Endothelial cell of hepatic sinusoid (primary cell): ENCODE measurements around the gene WDR7.
"Not testable (repeated sequence)": the region's sequence is repeated elsewhere in the genome, so short reads cannot be mapped to it uniquely, and the experiment has no call there.

Source experiments
- in situ Hi-C: cut with HindIII; loops from 2 replicates; pipeline ENCODE4 v1.10.0; 2017; ENCODE audit warnings: low sequenced_read_pairs

Gene WDR7

GRCh38 chr18:56652802-56653201 is 1.6 kb downstream of the WDR7 start:
- in situ Hi-C loops = no loop called here

GRCh38 chr18:56654280-56654679 is 3.1 kb downstream of the WDR7 start:
- in situ Hi-C loops = not testable (repeated sequence)

DNA sequence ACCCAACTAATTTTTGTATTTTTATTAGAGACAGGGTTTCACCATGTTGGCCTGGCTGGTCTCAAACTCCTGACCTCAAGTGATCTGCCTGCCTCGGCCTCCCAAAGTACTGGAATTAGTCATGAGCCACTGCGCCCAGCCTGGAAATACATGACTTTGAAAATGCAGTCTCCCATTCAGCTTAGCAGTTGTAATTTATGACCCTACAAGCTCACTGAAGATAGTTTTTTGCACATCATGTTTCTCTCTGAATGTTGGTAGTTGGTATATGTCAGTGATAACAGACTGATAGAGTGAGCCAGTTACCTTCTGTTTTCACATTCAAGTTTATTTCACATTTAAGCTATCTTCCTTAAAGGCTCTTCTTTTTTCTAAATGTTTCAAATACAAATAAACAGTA is 7.1 kb downstream of the WDR7 start:
- in situ Hi-C loops = no loop called here

- in situ Hi-C loops = no loop called here
These were observed 8.0 kb downstream of the WDR7 start for GRCh38 chr18:56659111-56659510.

GRCh38 chr18:56660655-56661054 is 9.5 kb downstream of the WDR7 start:
- in situ Hi-C loops = no loop called here

DNA sequence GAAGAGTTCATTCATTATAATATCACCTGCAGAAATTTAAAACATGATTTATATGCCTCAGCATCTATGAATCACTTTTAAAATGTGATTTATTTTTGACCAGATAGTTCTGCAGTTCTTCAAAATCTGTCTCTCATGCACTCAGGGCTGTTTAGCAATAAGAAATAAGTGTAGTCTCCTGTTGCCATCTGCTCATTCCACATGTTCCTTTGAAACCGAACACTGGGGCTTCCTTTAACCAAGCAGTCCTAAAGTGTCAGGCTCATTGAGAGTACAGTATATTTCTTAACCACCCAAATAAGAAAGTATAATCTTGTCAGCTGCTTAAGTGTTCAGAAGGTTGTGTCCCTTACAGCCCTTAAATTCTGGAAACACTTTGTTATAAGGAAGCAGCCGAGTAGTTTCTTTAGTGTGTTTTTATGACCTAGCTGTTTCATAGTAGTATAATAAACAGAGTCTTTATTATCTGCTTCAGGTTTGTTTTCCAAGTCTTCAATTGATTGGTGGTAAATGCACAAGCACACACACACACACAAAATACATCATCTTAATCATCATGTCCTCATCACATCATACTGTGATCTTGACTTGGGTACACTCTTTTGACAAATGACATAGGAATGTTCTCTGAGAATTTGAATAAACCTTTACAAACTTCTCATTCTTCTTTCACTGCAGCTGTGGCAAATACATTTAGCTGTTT is 10.4 kb downstream of the WDR7 start:
- in situ Hi-C loops = no loop called here

GRCh38 chr18:56662063-56662408 is 10.9 kb downstream of the WDR7 start:
- in situ Hi-C loops = no loop called here

DNA sequence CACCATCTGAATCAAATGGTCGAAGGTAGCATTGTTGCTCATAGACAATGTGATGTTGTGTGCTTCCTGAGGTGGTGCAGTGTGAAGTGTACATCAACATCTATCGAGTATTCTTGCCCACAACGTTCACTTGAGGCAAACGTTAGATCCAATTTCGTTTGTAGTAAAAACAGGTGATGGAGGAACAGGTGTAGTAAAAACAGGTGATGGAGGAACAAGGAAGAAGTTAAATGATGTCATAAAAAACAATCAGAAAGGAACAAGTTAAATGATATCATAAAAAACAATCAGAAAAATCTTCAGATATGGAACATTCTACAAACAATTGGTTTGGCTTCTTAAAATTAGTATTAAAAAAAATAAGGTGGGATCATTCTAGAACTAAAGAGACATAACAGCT is 11.3 kb downstream of the WDR7 start:
- in situ Hi-C loops = no loop called here

DNA sequence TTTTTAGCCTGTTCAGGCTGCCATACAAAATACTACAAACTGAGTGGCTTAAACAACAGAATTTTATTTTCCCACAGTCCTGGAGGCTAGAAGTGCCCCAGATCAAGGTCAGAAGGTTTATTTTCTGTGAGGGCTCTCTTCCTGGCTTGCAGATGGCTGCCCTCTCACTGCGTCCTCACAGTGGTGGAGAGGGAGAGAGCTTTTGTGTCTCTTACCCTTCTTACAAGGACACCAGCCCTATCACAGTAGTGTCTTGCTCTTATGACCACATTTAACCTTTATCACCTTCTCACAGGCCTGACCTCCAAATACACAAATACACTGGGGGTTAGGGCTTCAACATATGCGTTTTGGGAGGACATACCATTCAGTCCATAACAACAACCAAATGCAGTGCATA is 11.7 kb downstream of the WDR7 start:
- in situ Hi-C loops = no loop called here

DNA sequence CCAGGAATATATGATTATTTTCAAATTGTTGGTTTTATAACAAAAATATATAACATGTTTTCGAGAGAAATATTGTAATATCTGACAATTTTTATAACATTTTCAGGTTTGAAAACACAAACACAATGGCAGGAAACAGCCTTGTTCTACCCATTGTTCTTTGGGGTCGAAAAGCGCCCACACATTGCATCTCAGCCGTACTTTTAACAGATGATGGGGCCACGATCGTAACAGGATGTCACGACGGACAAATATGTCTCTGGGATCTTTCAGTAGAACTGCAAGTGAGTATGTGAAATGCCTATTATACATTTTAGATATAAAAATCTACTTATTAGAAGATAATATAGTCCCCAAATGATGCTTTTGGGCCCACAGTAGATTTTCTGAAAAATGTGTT is 21.2 kb downstream of the WDR7 start:
- in situ Hi-C loops = no loop called here

DNA sequence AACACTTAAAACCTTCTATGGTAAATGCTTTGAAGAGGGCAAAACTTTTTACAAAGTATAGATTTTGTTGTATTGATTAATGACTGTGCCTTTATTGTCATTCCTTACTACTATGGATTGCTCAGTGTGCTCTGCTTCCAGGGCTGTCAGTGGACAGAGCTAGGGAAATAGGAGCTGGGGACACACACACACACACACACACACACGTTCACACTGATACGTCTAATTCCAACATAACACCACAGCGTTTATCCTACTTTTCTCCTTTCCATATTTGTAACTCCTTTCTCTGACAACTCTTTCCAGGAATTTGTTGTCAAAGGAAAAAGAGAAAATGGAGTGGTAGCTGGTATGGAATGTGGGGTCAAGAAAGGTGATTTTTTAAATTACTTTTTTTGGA is 21.8 kb downstream of the WDR7 start:
- in situ Hi-C loops = no loop called here

- in situ Hi-C loops = no loop called here
These were observed 25.5 kb downstream of the WDR7 start for GRCh38 chr18:56676639-56677038.

GRCh38 chr18:56678836-56679565 is 27.8 kb downstream of the WDR7 start:
- in situ Hi-C loops = no loop called here

- in situ Hi-C loops = no loop called here
These were observed 33.1 kb downstream of the WDR7 start for GRCh38 chr18:56684277-56684676.

DNA sequence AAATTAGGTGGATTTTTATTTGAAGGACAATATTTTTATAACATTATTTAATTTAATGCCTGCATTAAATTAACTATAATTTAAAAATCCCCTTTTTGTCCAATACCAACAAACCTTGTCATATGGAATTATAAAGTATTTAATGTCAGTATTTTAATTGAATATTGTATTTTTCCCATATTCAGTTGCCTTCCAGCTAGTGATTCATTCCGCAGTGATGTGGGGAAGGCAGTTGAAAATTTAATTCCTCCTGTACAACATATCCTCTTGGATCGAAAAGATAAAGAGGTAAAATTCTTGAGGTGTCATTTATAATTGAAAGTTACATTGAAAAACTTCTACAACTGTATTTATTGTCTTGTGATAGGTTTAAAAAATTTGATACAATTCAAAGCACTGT is 40.4 kb downstream of the WDR7 start:
- in situ Hi-C loops = no loop called here

- in situ Hi-C loops = no loop called here
These were observed 45.8 kb downstream of the WDR7 start for GRCh38 chr18:56696966-56697365.

DNA sequence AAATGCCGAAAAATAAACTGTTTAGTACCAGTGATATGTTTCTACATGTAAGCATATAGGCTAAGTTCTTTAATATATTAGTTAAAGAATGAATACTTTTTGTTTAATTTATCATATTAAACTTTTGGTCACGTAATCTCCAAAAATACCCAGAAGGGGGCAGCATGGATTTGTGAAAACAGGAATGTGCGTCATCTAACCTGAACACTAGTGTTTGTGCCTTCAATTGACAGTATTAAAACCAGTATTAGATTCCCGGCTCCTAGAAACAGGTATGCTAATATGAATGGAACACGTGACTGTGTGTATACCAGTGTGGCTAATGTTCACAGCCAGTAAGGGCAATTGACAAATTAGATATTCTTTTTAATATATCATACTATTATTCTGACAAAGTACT is 51.8 kb downstream of the WDR7 start:
- in situ Hi-C loops = no loop called here

GRCh38 chr18:56709463-56709862 is 58.3 kb downstream of the WDR7 start:
- in situ Hi-C loops = no loop called here

DNA sequence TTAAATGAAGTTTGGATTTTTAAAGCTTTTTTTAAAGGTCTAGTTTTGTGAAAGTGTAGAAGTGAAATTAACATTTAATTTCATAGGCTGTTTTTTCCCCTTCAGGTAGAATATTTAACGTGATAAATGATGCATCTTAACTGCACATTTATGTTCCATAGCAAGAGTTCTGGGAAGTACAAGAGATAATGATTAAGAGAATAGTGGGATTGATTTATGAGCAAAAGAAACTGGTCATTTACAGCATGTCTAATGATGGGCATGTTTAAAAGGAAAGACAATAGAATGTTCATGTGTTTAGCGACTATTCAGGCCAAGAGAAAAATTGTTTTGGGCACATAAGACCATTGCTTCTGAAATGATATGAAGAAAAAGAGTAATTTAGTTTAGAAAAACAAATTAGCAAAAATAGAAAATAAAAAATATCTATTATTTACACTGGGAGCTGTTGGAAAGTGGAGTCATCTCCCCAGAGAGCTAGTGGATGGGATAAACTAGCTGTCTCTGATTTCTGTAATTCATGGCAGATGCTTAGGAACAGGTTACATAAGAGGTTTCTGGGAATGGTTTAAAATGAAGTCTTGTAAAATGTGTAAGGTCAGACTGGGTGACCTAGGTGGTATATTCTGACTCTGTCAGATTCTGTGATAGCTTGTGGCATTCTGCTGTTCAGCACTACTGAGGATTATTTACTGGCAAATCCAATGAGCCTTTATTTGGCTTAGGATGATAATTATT is 60.7 kb downstream of the WDR7 start:
- in situ Hi-C loops = no loop called here

DNA sequence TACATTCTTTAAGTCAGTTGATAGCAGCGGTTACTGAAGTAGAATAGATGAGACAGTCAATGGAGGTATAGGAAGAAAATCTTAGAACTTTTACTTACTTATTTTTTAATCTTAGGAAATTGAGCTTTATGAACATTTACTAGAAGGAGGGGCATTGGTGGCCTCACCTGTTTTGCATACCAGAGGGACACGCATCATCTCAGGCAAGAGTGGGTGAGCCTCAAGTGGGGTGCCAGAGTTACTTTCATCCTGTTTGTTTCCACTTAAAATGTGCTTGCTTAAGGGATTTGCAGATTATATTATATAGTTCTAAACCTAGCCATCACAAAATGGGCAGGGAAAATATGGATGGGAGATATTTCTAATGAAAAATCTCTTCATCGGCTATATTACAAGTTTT is 61.6 kb downstream of the WDR7 start:
- in situ Hi-C loops = no loop called here

DNA sequence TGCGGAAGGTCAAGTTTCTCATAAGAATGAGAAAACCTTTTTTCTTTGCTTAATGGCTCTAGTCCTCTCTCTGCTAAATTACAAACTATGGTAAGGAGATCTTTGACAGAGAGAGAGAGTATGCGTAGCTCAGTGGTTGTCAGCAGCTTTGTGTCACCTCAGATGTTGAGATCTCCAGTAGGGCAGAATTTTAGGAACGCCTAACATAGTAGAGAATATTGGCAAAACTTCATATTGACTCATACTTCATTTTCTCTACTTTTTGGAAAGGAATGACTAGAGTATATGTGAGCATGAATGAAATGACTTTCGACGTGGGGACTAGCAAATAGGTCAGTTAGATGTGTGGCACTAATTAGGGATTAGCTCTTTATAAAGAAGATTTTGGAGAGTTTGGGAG is 64.0 kb downstream of the WDR7 start:
- in situ Hi-C loops = no loop called here

- in situ Hi-C loops = no loop called here
These were observed 65.6 kb downstream of the WDR7 start for GRCh38 chr18:56716692-56717146.
